DOHH2 (cell line): ENCODE data around the gene WBP11.

ENCODE experiments used
- H3F3A ChIP-seq: fragments of 200-600 bp; sonication (generic), shearing (Covaris generic); 2 replicates; pipeline ENCODE4 v1.6.0; 2016; ENCODE audit warnings: antibody characterized with exemption, mild to moderate bottlenecking; ENCODE audit not compliant: control insufficient read depth, insufficient read depth
- H3K27ac ChIP-seq: fragments of 200-600 bp; sonication (generic); 2 replicates; pipeline ENCODE4 v1.5.1; 2014; ENCODE audit warnings: low read depth, mild to moderate bottlenecking, low read length, moderate library complexity
- H3K27me3 ChIP-seq: fragments of 200-600 bp; sonication (generic); 2 replicates; pipeline ENCODE4 v1.6.1; 2014; ENCODE audit warnings: mild to moderate bottlenecking, low read length, mixed read lengths; ENCODE audit not compliant: control insufficient read depth
- H3K36me3 ChIP-seq: fragments of 200-600 bp; sonication (generic); 2 replicates; pipeline ENCODE4 v1.6.1; 2014; ENCODE audit warnings: mild to moderate bottlenecking, low read length, moderate library complexity, mixed read lengths; ENCODE audit not compliant: control insufficient read depth
- H3K4me1 ChIP-seq: fragments of 200-600 bp; sonication (generic); 2 replicates; pipeline ENCODE4 v1.6.1; 2014; ENCODE audit warnings: mild to moderate bottlenecking, low read length, mixed read lengths; ENCODE audit not compliant: control insufficient read depth
- H3K4me2 ChIP-seq: fragments of 200-600 bp; sonication (generic); 2 replicates; pipeline ENCODE4 v1.6.0; 2014; ENCODE audit warnings: mild to moderate bottlenecking, low read length, moderate library complexity
- H3K4me3 ChIP-seq: fragments of 200-600 bp; sonication (generic); 2 replicates; pipeline ENCODE4 v1.5.1; 2014; ENCODE audit warnings: mild to moderate bottlenecking, low read length, mixed read lengths
- H3K79me2 ChIP-seq: fragments of 200-600 bp; sonication (generic); 2 replicates; pipeline ENCODE4 v1.6.1; 2014; ENCODE audit warnings: mild to moderate bottlenecking, low read length, mixed read lengths; ENCODE audit not compliant: control insufficient read depth
- H3K9me2 ChIP-seq: fragments of 200-600 bp; sonication (generic); replicated peaks from 2 replicates; pipeline ENCODE4 v1.6.1; 2014; ENCODE audit warnings: mild to moderate bottlenecking, low read length, mixed read lengths; ENCODE audit not compliant: control insufficient read depth
- H3K9me3 ChIP-seq: fragments of 200-600 bp; sonication (generic); 2 replicates; pipeline ENCODE4 v1.6.1; 2014; ENCODE audit warnings: antibody characterized with exemption, low read length, mixed read lengths; ENCODE audit not compliant: control insufficient read depth, insufficient read depth
- H4K20me1 ChIP-seq: fragments of 200-600 bp; sonication (generic); 2 replicates; pipeline ENCODE4 v1.6.0; 2014; ENCODE audit warnings: low read depth, mild to moderate bottlenecking, antibody characterized with exemption, low read length, moderate library complexity; ENCODE audit not compliant: control insufficient read depth, insufficient read depth
- EZH2phosphoT487 ChIP-seq: fragments of 200-600 bp; sonication (generic); IDR thresholded peaks from 2 replicates; pipeline ENCODE4 v1.6.1; 2017; ENCODE audit warnings: borderline replicate concordance, mild to moderate bottlenecking, antibody characterized with exemption, low read length, moderate library complexity, mixed read lengths
- TF ChIP-seq, protein P1 (sequence below): fragments of 200-600 bp; sonication (generic); IDR thresholded peaks from one replicate; pipeline ENCODE4 v1.5.1; 2014; ENCODE audit warnings: antibody characterized with exemption, mild to moderate bottlenecking, low read depth, low read length; ENCODE audit not compliant: poor library complexity, severe bottlenecking

WBP11 gene

GRCh38 chr12:14828892-14829291 lies 25.6 kb upstream of the WBP11 start:
- Histone ChIP-seq H3K4me2 (no peak overlapping the region), H3F3A (no peaks in the 10 kb centered on the region), H3K27me3 (no peaks in the 10 kb centered on the region), H3K79me2 (no peaks in the 10 kb centered on the region), H3K4me3 (no peak overlapping the region), H3K27ac (no peak overlapping the region), H3K4me1 (no peaks in the 10 kb centered on the region), H3K36me3 (no peaks in the 10 kb centered on the region), H3K9me2 (no peaks in the 10 kb centered on the region; the same call in 1 of the 2 replicates), H4K20me1 (no peaks in the 10 kb centered on the region), H3K9me3 (no peaks in the 10 kb centered on the region)
- TF ChIP-seq, protein P1, sequence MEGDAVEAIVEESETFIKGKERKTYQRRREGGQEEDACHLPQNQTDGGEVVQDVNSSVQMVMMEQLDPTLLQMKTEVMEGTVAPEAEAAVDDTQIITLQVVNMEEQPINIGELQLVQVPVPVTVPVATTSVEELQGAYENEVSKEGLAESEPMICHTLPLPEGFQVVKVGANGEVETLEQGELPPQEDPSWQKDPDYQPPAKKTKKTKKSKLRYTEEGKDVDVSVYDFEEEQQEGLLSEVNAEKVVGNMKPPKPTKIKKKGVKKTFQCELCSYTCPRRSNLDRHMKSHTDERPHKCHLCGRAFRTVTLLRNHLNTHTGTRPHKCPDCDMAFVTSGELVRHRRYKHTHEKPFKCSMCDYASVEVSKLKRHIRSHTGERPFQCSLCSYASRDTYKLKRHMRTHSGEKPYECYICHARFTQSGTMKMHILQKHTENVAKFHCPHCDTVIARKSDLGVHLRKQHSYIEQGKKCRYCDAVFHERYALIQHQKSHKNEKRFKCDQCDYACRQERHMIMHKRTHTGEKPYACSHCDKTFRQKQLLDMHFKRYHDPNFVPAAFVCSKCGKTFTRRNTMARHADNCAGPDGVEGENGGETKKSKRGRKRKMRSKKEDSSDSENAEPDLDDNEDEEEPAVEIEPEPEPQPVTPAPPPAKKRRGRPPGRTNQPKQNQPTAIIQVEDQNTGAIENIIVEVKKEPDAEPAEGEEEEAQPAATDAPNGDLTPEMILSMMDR: no peak
- TF ChIP-seq EZH2phosphoT487: no peak

- H3K9me2 ChIP-seq: no peaks in the 10 kb centered on the region
- no peaks in the 10 kb centered on the region for H4K20me1 ChIP-seq
- TF ChIP-seq EZH2phosphoT487: no peak
- TF ChIP-seq, protein P1: no peak
- H3K79me2 ChIP-seq: no peaks in the 10 kb centered on the region
- no peak overlapping the region for H3K4me3 ChIP-seq
- H3K4me2 ChIP-seq: no peak overlapping the region
- no peaks in the 10 kb centered on the region for H3K9me3 ChIP-seq
- H3K27ac ChIP-seq: no peak overlapping the region
- no peaks in the 10 kb centered on the region for H3K36me3 ChIP-seq
- no peaks in the 10 kb centered on the region for H3K27me3 ChIP-seq
- no peaks in the 10 kb centered on the region for H3F3A ChIP-seq
- no peaks in the 10 kb centered on the region for H3K4me1 ChIP-seq
Measured at GRCh38 chr12:14827043-14827442, 23.8 kb upstream of the WBP11 start.

DNA sequence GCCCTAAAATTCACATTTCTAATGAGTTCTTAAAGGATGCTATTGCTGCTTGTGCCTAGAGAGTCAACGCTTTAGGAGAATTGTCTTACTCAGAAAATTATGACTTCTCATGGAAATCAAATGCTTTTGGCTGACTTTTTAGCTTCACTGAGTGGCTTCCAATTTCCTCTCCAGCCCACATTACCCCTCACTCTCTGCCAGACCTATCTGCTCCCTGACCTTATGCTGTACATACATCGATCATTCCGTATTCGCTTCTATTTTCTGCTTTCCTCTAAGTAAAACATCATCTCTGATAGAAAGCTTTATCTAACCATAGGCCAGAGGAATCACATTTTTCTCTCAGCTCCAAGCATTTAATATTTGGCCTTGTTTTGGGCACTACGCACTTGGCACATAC lies 23.2 kb upstream of the WBP11 start:
- no peaks in the 10 kb centered on the region for H3F3A ChIP-seq
- H3K27ac ChIP-seq: no peak overlapping the region
- H3K4me2 ChIP-seq: no peak overlapping the region
- no peaks in the 10 kb centered on the region for H3K27me3 ChIP-seq
- H3K4me1 ChIP-seq: no peaks in the 10 kb centered on the region
- no peaks in the 10 kb centered on the region for H3K36me3 ChIP-seq
- no peaks in the 10 kb centered on the region for H3K9me2 ChIP-seq
- H4K20me1 ChIP-seq: no peaks in the 10 kb centered on the region
- no peak overlapping the region for H3K4me3 ChIP-seq
- H3K9me3 ChIP-seq: no peaks in the 10 kb centered on the region
- TF ChIP-seq EZH2phosphoT487: no peak
- TF ChIP-seq, protein P1: no peak
- H3K79me2 ChIP-seq: no peaks in the 10 kb centered on the region

GRCh38 chr12:14825256-14825655 lies 22.0 kb upstream of the WBP11 start:
- no peaks in the 10 kb centered on the region for H3K4me1 ChIP-seq
- no peaks in the 10 kb centered on the region for H3K9me3 ChIP-seq
- H3K36me3 ChIP-seq: no peaks in the 10 kb centered on the region
- H4K20me1 ChIP-seq: no peaks in the 10 kb centered on the region
- H3K79me2 ChIP-seq: no peaks in the 10 kb centered on the region
- no peak overlapping the region for H3K4me3 ChIP-seq
- H3K4me2 ChIP-seq: no peak overlapping the region
- H3K9me2 ChIP-seq: no peaks in the 10 kb centered on the region
- TF ChIP-seq, protein P1: no peak
- TF ChIP-seq EZH2phosphoT487: no peak
- no peaks in the 10 kb centered on the region for H3F3A ChIP-seq
- no peaks in the 10 kb centered on the region for H3K27me3 ChIP-seq
- H3K27ac ChIP-seq: no peak overlapping the region
